ENCODE measurements around the gene PPP5C. TPM values are rescaled to one million over a fixed set of nuclear protein-coding genes. Genes with fewer than 3 reads are reported as not detected.
A peak's percentile ranks its signal among the peaks of the same experiment; 100 is the strongest.

The PPP5C gene
- total RNA-seq, 5 donors from 2014 or later (not counting 1 experiment from before 2014, with no cell fraction given) = 40.3 to 59.7 (median 42.8) TPM

DNA sequence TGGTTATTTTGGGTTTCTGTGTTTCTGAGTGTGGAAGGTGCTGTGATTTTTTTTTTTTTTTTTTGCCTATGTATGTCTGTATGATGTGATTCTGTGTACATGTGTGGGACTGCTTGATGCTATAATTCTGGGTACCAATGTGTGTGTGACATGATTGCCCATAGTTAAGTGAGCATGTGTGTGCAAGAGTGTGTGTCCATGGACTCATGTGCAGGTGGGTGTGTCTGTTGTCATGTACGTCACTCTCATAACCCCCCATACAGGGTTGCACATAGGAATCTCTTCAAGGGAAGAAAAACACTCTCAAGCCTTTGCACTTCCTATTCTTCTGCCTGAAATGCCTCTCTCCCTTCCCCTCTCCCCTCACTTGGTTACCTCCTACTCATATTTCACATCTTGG lies 2.5 kb upstream of the PPP5C start:
- ATAC-seq (replicated peaks in 1 of 4) (no peak), DNase-seq (no peak)
- ChIA-PET POLR2A (no interaction called here), CTCF (interaction anchor here in 1 of 2 donors (0.5 kb wide), 1 partner anchor 146 kb away, joined by 6 read pairs; no protein-coding TSS in a partner anchor)
- Mint-ChIP-seq H3K36me3 (no peaks in the 10 kb centered on the region), H3K4me3 (peak overlapping the region in 1 of 3 donors; percentile 4), H3K27me3 (peaks cover 0 to 5% of the 10 kb centered on the region in 2 donors), H3K27ac (no peak overlapping the region), H3K4me1 (peaks cover 24 to 37% (median 31%) of the 10 kb centered on the region in 3 donors), H3K9me3 (no peaks in the 10 kb centered on the region)
- H3K27ac ChIP-seq (ENCODE audit: low read length) = no peak overlapping the region
- no peak overlapping the region for H3K4me3 ChIP-seq (ENCODE audit: control insufficient read depth in 1 of 2, extremely low read depth in 1 of 2, low read length in 1 of 2)
- H3K36me3 ChIP-seq (ENCODE audit: control insufficient read depth in 2 of 2, extremely low read depth in 1 of 2, insufficient read depth in 1 of 2, low read length in 1 of 2) = no peaks in the 10 kb centered on the region
- H3K27me3 ChIP-seq (replicated peaks in 1 of 2; ENCODE audit: control insufficient read depth in 2 of 2, extremely low read depth in 1 of 2, insufficient read depth in 2 of 2, low read length in 1 of 2) = peaks cover 0 to 14% of the 10 kb centered on the region in 2 experiments
- no CpG with 5 or more reads among the region's 1 CpG for WGBS (ENCODE audit: insufficient coverage)
- H3K4me1 ChIP-seq (ENCODE audit: control insufficient read depth in 1 of 2, extremely low read depth in 1 of 2, insufficient read depth in 2 of 2, low read length in 2 of 2) = peaks cover 12 to 28% of the 10 kb centered on the region in 2 experiments
- H3K9me3 ChIP-seq = no peaks in the 10 kb centered on the region

- CTCF ChIA-PET = no interaction called here
- no peaks in the 10 kb centered on the region for H3K36me3 ChIP-seq (ENCODE audit: control insufficient read depth in 2 of 2, extremely low read depth in 1 of 2, insufficient read depth in 1 of 2, low read length in 1 of 2)
- H3K36me3 Mint-ChIP-seq = no peaks in the 10 kb centered on the region
These were observed 1.7 kb upstream of the PPP5C start for GRCh38 chr19:46345157-46345556.

DNA sequence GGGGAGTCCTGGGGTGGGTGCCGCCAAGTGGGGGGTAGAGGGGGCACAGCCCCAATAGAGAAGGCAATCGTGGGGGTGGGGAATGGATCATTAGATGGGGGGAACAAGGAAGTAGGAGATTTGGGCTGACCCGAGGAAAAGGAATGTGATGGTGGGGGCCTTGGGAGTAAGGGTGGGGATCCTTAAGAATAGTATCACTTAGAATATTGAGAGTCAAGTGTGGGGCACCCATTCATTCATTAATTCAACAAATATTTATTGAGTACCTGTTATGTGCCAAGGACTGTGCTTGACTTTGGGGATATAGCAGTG lies 641 bp downstream of the PPP5C start:
- H3K36me3 Mint-ChIP-seq = no peaks in the 10 kb centered on the region
- POLR2A ChIA-PET = interaction anchor here in 1 of 2 donors (0.7 kb wide), 1 partner anchor 228 kb away, joined by 6 read pairs; no protein-coding TSS in a partner anchor
- peaks cover 0 to 4% of the 10 kb centered on the region in 2 experiments for H3K27me3 ChIP-seq (replicated peaks in 1 of 2; ENCODE audit: control insufficient read depth in 2 of 2, extremely low read depth in 1 of 2, insufficient read depth in 2 of 2, low read length in 1 of 2)

More at GRCh38 chr19:46345157-46345556, 1.7 kb upstream of the PPP5C start:
- WGBS (ENCODE audit: insufficient coverage) = no CpG with 5 or more reads among the region's 5 CpGs
- no peak for ATAC-seq (replicated peaks in 1 of 4)
- peaks cover 0 to 8% of the 10 kb centered on the region in 2 experiments for H3K27me3 ChIP-seq (replicated peaks in 1 of 2; ENCODE audit: control insufficient read depth in 2 of 2, extremely low read depth in 1 of 2, insufficient read depth in 2 of 2, low read length in 1 of 2)
- Mint-ChIP-seq H3K27ac (peak overlapping the region in 1 of 2 donors; percentile 60), H3K4me1 (peaks cover 32 to 45% (median 39%) of the 10 kb centered on the region in 3 donors), H3K4me3 (peak overlapping the region; percentile 90 to 92 (median 90)), H3K9me3 (no peaks in the 10 kb centered on the region), H3K27me3 (peaks cover 0 to 2% of the 10 kb centered on the region in 2 donors)
- H3K27ac ChIP-seq (ENCODE audit: low read length) = no peak overlapping the region
- peaks cover 20 to 36% of the 10 kb centered on the region in 2 experiments for H3K4me1 ChIP-seq (ENCODE audit: control insufficient read depth in 1 of 2, extremely low read depth in 1 of 2, insufficient read depth in 2 of 2, low read length in 2 of 2)
- no peaks in the 10 kb centered on the region for H3K9me3 ChIP-seq
- POLR2A ChIA-PET = no interaction called here
- H3K4me3 ChIP-seq (ENCODE audit: control insufficient read depth in 1 of 2, extremely low read depth in 1 of 2, low read length in 1 of 2) = no peak overlapping the region
- DNase-seq = no peak

GRCh38 chr19:46347985-46348384 lies 1.1 kb downstream of the PPP5C start:
- DNase-seq (no peak), ATAC-seq (replicated peaks in 1 of 4) (no peak)
- H3K27me3 Mint-ChIP-seq = no peaks in the 10 kb centered on the region
- peaks cover 29 to 64% of the 10 kb centered on the region in 2 experiments for H3K4me1 ChIP-seq (ENCODE audit: control insufficient read depth in 1 of 2, extremely low read depth in 1 of 2, insufficient read depth in 2 of 2, low read length in 2 of 2)
- no peaks in the 10 kb centered on the region for H3K36me3 Mint-ChIP-seq
- ChIA-PET POLR2A (interaction anchor here in 1 of 2 donors (0.7 kb wide), 2 partner anchors 228 to 751 kb away, joined by 6 to 7 read pairs; no protein-coding TSS in a partner anchor), CTCF (interaction anchor here in 1 of 2 donors (0.6 to 0.7 kb wide), 2 partner anchors 29 to 195 kb away, joined by 3 to 5 read pairs; no protein-coding TSS in a partner anchor)
- peaks cover 53 to 70% (median 60%) of the 10 kb centered on the region in 3 donors for H3K4me1 Mint-ChIP-seq
- H3K36me3 ChIP-seq (ENCODE audit: control insufficient read depth in 2 of 2, extremely low read depth in 1 of 2, insufficient read depth in 1 of 2, low read length in 1 of 2) = peaks cover 2 to 4% of the 10 kb centered on the region in 2 donors
- H3K27ac Mint-ChIP-seq = peak overlapping the region; percentile 81 to 88
- peak overlapping the region; percentile 90 to 92 (median 90) for H3K4me3 Mint-ChIP-seq
- no peaks in the 10 kb centered on the region for H3K9me3 ChIP-seq
- whole genome bisulfite sequencing (ENCODE audit: insufficient coverage) = 75% methylated on average over 2 of the region's 5 CpGs
- no peak overlapping the region for H3K27ac ChIP-seq (ENCODE audit: low read length)
- peaks cover 0 to 2% of the 10 kb centered on the region in 2 experiments for H3K27me3 ChIP-seq (replicated peaks in 1 of 2; ENCODE audit: control insufficient read depth in 2 of 2, extremely low read depth in 1 of 2, insufficient read depth in 2 of 2, low read length in 1 of 2)
- no peaks in the 10 kb centered on the region for H3K9me3 Mint-ChIP-seq
- H3K4me3 ChIP-seq (ENCODE audit: control insufficient read depth in 1 of 2, extremely low read depth in 1 of 2, low read length in 1 of 2) = no peak overlapping the region

More for the DNA sequence above, 641 bp downstream of the PPP5C start:
- Mint-ChIP-seq H3K4me1 (peaks cover 53 to 67% (median 57%) of the 10 kb centered on the region in 3 donors), H3K27ac (peak overlapping the region; percentile 81 to 88), H3K27me3 (no peaks in the 10 kb centered on the region), H3K9me3 (no peaks in the 10 kb centered on the region), H3K4me3 (peak overlapping the region; percentile 90 to 92 (median 90))
- Histone ChIP-seq H3K4me3 (ENCODE audit: control insufficient read depth in 1 of 2, extremely low read depth in 1 of 2, low read length in 1 of 2) (peak overlapping the region; percentile 95 to 99), H3K4me1 (ENCODE audit: control insufficient read depth in 1 of 2, extremely low read depth in 1 of 2, insufficient read depth in 2 of 2, low read length in 2 of 2) (peaks cover 29 to 60% of the 10 kb centered on the region in 2 experiments), H3K27ac (ENCODE audit: low read length) (peak overlapping the region; percentile 78), H3K9me3 (no peaks in the 10 kb centered on the region), H3K36me3 (ENCODE audit: control insufficient read depth in 2 of 2, extremely low read depth in 1 of 2, insufficient read depth in 1 of 2, low read length in 1 of 2) (peaks cover 0 to under 1% of the 10 kb centered on the region in 2 donors)
- DNase-seq (no peak), ATAC-seq (replicated peaks in 1 of 4) (no peak)
- CTCF ChIA-PET = interaction anchor here in 1 of 2 donors (0.6 to 0.7 kb wide), 2 partner anchors 30 to 196 kb away, joined by 3 to 5 read pairs; no protein-coding TSS in a partner anchor
- WGBS (ENCODE audit: insufficient coverage) = 0% methylated on average over 2 of the region's 3 CpGs

GRCh38 chr19:46349311-46349993 lies 2.6 kb downstream of the PPP5C start:
- Histone ChIP-seq H3K36me3 (ENCODE audit: control insufficient read depth in 2 of 2, extremely low read depth in 1 of 2, insufficient read depth in 1 of 2, low read length in 1 of 2) (peaks cover 10 to 14% of the 10 kb centered on the region in 2 donors), H3K4me1 (ENCODE audit: control insufficient read depth in 1 of 2, extremely low read depth in 1 of 2, insufficient read depth in 2 of 2, low read length in 2 of 2) (peaks cover 29 to 73% of the 10 kb centered on the region in 2 experiments), H3K4me3 (ENCODE audit: control insufficient read depth in 1 of 2, extremely low read depth in 1 of 2, low read length in 1 of 2) (no peak overlapping the region), H3K27me3 (replicated peaks in 1 of 2; ENCODE audit: control insufficient read depth in 2 of 2, extremely low read depth in 1 of 2, insufficient read depth in 2 of 2, low read length in 1 of 2) (no peaks in the 10 kb centered on the region), H3K9me3 (no peaks in the 10 kb centered on the region), H3K27ac (ENCODE audit: low read length) (peak overlapping the region; percentile 72)
- Mint-ChIP-seq H3K9me3 (no peaks in the 10 kb centered on the region), H3K36me3 (peaks cover 5% of the 10 kb centered on the region), H3K27ac (peak overlapping the region; percentile 93 to 97), H3K4me3 (peak overlapping the region; percentile 46 to 92 (median 47)), H3K4me1 (peaks cover 53 to 74% (median 61%) of the 10 kb centered on the region in 3 donors), H3K27me3 (no peaks in the 10 kb centered on the region)
- DNase-seq (no peak), ATAC-seq (replicated peaks in 1 of 4) (no peak)
- CTCF ChIA-PET = no interaction called here
- POLR2A ChIA-PET = no interaction called here
- WGBS (ENCODE audit: insufficient coverage) = 77% methylated on average over 10 of the region's 11 CpGs

DNA sequence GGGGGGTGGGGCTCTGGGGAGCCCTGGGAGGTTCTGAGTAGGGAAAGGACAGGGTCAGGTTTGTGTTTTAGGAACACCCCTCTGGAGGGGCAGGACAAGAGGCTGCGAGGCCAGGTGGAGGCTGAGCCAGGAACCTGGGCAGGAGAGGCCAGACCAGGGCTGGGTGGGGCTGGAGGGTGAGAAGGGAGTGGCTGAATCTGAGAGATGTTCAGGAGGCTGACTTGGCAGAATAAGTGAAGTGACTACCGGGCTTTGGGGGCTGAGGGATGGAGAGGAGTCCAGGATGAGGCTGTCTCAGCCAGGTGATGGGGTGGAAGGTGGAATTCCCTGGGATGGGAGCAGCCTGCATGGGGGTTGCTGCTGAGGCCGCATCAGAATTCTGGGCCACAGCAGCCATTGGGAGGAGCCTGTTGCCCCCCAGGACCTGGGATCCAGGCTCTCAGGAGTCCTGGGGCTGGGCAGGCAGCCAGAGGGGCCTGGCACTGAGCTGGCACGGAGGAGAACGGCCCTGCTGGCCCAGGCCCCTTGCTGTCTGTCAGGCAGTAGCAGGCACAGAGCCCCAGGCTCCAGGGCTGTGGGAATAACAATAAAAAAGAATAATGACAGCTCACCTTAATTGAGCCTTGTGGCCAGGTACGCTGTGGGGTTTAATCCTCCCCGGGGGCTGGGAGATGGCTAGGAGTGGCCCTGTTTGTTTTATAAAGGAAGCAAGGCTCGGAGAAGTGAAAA lies 3.3 kb downstream of the PPP5C start:
- no peaks in the 10 kb centered on the region for H3K27me3 Mint-ChIP-seq
- ChIA-PET POLR2A (no interaction called here), CTCF (interaction anchor here in 1 of 2 donors (0.5 kb wide), 1 partner anchor 19 kb away, joined by 3 read pairs; no protein-coding TSS in a partner anchor)
- DNase-seq = peak in 1 of 35 experiments; percentile 6
- peak overlapping the region; percentile 3 to 7 for H3K4me3 ChIP-seq (ENCODE audit: control insufficient read depth in 1 of 2, extremely low read depth in 1 of 2, low read length in 1 of 2)
- ATAC-seq (replicated peaks in 1 of 4) = no peak
- H3K27ac Mint-ChIP-seq = peak overlapping the region; percentile 93 to 97
- WGBS (ENCODE audit: insufficient coverage) = 25% methylated on average over 7 of the region's 8 CpGs
- H3K4me1 ChIP-seq (ENCODE audit: control insufficient read depth in 1 of 2, extremely low read depth in 1 of 2, insufficient read depth in 2 of 2, low read length in 2 of 2) = peaks cover 29 to 80% of the 10 kb centered on the region in 2 experiments
- no peaks in the 10 kb centered on the region for H3K27me3 ChIP-seq (replicated peaks in 1 of 2; ENCODE audit: control insufficient read depth in 2 of 2, extremely low read depth in 1 of 2, insufficient read depth in 2 of 2, low read length in 1 of 2)
- H3K36me3 Mint-ChIP-seq = peaks cover 11% of the 10 kb centered on the region
- H3K9me3 ChIP-seq = no peaks in the 10 kb centered on the region
- peak overlapping the region; percentile 46 to 92 (median 63) for H3K4me3 Mint-ChIP-seq
- peak overlapping the region; percentile 72 for H3K27ac ChIP-seq (ENCODE audit: low read length)
- H3K36me3 ChIP-seq (ENCODE audit: control insufficient read depth in 2 of 2, extremely low read depth in 1 of 2, insufficient read depth in 1 of 2, low read length in 1 of 2) = peaks cover 12 to 21% of the 10 kb centered on the region in 2 donors
- H3K9me3 Mint-ChIP-seq = no peaks in the 10 kb centered on the region
- H3K4me1 Mint-ChIP-seq = peaks cover 55 to 80% (median 62%) of the 10 kb centered on the region in 3 donors

Measured in T-cell (primary cell).